Vein endothelial cell (primary cell): Measurements from ENCODE around the gene BICD2. TPM values are rescaled to one million over a fixed set of nuclear protein-coding genes. Genes with fewer than 3 reads are reported as not detected.

Experiments used
- total RNA-seq: library from RNA; depleted of rRNA; stranded (reverse); fragments of >200 nt; gene quantifications from 2 replicates; pipeline ENCODE4 v1.2.3, GENCODE V29; 2012

The BICD2 gene
- total RNA-seq: 47.0 and 54.2 TPM in 2 replicates

GRCh38 chr9:92764381-92764987 lies at the start of gene BICD2:
Gene BICD2, minus strand, starts transcription at chr9:92764833. Its CDS starts 89 bp downstream, at chr9:92764744.

GRCh38 chr9:92669890-92670708 lies 94.5 kb downstream of the BICD2 start, which contains the start of gene IPPK:
Gene IPPK, minus strand, starts transcription at chr9:92670131. Its CDS starts 143 bp downstream, at chr9:92669988.

Other genes starting within 250 kb of the BICD2 start
- under 0.01 TPM in 1 of 2 replicates, not detected in the other for gene ECM2, start 228.8 kb downstream of the BICD2 start, total RNA-seq
- gene IPPK, start 94.7 kb downstream of the BICD2 start, total RNA-seq: 15.0 and 20.1 TPM in 2 replicates
- 10.8 and 12.6 TPM in 2 replicates for gene ZNF484, start 113.2 kb upstream of the BICD2 start, total RNA-seq
- 0.19 TPM in 1 of 2 replicates, not detected in the other for gene FGD3, start 182.7 kb upstream of the BICD2 start, total RNA-seq